HG02885 (cell line): ENCODE data around the gene VPS26A.
A peak's percentile ranks its signal among the peaks of the same experiment; 100 is the strongest.

Source experiments
- ATAC-seq: cut with Tn5 transposase; IDR thresholded peaks from one replicate; pipeline ENCODE4 v1.9.1; 2021; ENCODE audit warnings: mild to moderate bottlenecking; ENCODE audit not compliant: unreplicated experiment, poor library complexity

Gene VPS26A

DNA sequence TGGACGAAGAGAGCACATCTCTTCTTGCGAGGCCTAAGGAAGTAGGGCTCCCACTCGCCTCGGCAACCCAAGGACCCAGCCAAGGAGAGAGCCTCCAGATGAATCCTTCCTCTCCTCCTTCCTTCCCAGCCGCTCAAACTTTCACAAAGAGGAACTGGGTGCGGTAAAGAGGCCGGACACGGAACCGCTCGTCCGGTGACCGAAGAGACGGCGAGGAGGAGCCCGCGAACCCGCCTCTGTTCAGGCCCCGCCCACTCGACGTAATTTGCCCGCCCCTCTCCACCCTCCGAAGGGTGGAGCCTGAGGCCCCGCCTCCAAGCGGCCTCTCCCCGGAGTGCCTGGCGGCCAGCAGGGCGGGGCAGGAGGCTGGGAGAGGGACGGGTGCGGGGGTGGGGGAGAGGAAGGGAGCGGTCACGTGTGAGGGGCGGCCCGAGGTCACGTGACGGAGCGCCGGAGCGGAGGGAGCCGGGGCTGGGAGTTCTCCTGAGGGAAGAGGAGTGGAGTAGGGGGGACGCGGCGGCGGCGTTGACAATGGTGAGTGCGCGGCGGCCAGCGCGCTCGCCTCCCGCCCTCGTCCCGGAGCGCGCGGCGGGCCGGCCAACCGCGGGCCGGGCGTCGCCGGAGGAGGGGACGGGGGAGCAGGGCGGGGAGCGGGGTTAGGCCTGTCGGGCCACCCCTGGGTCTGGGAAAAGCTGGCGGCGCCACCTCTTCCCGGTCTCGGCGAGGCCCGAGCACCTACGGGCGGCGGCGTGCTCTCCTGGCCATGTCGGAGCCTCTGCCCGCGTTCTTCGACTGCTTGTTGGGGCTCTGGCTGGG is at the start of gene VPS26A:
TSS of gene VPS26A (plus strand) at position 432 of the 816 bp plus-strand sequence. CDS start at position 532, 100 bp downstream.
- peak; percentile 87 for ATAC-seq

DNA sequence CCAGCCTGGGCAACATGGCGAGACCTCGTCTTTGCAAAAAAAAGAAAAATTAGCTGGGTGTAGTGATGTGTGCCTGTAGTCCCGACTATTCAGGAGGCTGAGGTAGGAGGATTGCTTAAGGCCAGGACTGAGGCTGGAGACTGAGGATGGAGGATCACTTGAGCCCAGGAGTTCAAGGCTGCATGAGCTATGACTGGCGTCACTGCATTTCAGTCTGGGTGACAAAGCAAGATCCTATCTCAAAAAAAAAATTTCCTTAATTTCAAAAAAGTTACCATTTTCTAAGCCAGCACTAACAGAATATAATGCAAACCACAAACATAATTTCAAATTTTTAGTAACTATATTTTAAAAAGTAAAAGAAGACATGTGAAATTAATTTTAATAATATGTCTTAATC is 49.4 kb upstream of the VPS26A start:
- ATAC-seq: no peak

- ATAC-seq: no peak
These were observed 48.5 kb upstream of the VPS26A start for GRCh38 chr10:69075431-69075830.

DNA sequence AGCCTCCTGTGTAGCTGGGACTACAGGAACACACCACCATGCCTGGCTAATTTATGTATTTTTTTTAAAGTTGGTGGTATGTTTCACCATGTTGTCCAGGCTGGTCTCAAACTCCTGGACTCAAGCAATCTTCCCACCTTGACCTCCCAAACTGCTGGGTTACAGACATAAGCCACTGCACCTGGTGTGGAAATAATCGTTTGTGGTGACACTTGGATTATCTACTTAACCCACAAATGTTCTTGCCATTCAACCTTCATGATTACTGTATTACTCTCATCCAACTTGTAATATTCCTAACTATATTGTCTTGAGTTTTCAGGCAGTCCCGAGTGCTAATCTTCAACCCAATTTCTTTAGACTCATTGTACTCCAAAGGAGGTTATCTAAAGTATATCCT is 45.7 kb upstream of the VPS26A start:
- ATAC-seq: no peak

- no peak for ATAC-seq
These were observed 43.8 kb upstream of the VPS26A start for GRCh38 chr10:69080226-69080625.

DNA sequence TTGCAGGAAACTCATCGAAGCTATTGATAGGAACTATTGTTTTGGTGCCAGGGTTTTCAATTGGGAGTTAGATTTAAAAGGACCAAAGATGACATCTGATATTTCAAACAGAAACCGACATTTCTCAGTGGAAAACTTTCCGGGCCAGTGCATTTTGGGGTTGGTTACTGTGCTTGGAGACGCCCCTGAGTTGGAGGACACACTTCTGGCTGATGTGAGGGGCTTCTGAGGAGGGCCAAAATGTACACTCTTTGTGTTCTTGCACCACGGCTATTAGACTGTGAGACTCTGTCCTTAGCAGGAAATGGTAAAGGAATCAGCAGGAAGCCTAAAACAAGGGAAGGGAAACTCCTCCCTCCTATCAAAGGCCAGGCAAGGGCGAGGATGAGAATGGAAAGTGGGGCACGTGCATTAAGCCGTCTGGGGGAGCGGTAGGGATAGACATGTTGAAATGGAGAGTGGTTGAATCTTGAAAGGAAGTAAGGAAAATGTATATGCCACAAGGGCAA is 37.9 kb upstream of the VPS26A start:
- no peak for ATAC-seq

DNA sequence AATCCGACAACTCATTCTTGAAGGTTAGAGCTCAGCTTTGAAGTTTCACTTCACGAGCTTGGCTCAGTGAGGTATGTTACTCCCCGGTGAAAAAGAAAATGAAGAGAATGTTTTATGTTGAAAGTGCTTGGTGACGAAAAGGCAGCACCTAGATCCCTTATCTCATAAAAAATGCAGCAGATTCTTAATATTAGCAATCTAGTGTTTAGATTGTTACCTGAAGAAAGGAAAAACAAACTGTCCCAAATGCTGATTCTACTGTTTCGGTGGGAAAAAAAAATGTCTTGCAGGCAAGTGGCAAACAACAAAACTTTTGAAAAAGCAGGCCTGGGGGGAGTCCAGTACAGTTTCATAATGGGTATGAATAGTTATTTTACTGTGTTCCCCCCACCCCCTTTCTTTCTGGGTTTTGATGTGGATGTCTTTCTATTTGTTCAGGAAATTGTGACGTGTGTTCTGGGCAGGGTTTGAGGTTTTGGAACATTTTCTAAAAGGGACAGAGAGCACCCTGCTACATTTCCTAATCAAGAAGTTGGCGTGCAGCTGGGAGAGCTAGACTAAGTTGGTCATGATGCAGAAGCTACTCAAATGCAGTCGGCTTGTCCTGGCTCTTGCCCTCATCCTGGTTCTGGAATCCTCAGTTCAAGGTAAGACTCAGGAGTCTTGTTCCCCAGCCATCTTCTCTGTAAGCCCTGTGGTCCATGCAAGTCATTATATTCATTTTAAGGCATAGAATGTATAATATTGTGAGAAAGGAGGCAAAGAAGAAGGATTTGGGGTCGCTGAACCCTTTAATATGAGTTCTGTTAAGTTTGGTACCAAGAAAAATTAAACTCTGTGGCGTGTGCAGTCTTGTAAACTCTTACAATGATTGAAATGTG is 36.1 kb upstream of the VPS26A start, which contains the start of gene SRGN:
TSS of gene SRGN (plus strand) at position 514 of the 881 bp plus-strand sequence. CDS start at position 569, 55 bp downstream.
- ATAC-seq: peak; percentile 70

DNA sequence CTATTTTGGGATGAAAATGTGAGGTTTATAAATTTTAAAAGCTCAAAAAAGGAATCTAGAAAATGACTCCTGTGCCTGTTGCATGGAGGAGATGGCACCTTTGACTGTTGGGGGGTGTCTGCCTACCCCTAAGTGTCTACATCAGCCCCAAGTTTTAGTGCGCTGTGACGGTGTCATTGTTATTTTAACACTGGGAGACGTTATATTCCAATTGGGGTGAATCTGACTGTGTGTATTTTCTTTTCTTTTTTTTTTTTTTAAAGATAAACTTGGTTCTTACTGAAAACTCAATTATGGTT is 35.6 kb upstream of the VPS26A start:
- no peak for ATAC-seq

- no peak for ATAC-seq
These were observed 35.0 kb upstream of the VPS26A start for GRCh38 chr10:69088801-69089501.

DNA sequence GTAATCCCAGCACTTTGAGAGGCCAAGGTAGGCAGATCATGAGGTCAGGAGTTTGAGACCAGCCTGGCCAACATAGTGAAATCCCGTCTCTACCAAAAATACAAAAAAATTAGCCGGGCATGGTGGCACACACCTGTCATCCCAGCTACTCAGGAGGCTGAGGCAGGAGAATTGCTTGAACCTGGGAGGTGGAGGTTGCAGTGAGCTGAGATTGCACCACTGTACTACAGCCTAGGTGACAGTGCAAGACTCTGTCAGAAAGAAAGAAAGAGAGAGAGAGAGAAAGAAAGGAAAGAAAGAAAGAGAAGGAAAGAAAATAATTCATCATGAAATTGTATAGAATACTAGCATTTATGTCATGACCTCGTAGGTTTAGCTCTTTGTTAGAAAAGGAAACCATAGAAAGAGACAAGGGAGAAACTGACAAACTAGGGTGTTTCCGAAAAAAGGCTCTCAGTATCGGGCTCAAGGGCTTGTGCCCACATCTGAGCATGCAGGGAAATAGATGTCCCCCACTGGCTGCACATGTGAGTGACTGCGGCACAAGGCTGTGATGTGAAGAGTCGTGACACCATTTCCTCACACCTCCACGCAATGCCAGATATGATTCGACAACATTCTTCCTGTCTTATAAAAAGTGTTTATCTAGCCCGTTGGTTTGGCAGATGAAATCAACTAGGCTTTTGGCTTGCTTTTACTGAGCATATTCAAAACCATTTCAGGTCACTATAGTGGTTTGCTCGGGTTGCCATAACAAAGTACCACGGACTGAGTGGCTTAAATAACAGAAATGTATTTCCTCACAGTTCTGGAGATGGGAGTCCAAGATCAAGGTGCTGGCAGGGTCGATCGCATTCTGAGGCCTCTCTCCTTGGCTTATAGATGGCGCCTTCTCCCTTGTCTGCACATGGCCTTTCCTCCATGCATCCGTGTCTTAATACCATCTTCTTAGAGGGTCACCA is 34.1 kb upstream of the VPS26A start:
- ATAC-seq: peak; percentile 32

- no peak for ATAC-seq
These were observed 33.3 kb upstream of the VPS26A start for GRCh38 chr10:69090685-69091084.

GRCh38 chr10:69091143-69091651 is 32.8 kb upstream of the VPS26A start:
- ATAC-seq: no peak

DNA sequence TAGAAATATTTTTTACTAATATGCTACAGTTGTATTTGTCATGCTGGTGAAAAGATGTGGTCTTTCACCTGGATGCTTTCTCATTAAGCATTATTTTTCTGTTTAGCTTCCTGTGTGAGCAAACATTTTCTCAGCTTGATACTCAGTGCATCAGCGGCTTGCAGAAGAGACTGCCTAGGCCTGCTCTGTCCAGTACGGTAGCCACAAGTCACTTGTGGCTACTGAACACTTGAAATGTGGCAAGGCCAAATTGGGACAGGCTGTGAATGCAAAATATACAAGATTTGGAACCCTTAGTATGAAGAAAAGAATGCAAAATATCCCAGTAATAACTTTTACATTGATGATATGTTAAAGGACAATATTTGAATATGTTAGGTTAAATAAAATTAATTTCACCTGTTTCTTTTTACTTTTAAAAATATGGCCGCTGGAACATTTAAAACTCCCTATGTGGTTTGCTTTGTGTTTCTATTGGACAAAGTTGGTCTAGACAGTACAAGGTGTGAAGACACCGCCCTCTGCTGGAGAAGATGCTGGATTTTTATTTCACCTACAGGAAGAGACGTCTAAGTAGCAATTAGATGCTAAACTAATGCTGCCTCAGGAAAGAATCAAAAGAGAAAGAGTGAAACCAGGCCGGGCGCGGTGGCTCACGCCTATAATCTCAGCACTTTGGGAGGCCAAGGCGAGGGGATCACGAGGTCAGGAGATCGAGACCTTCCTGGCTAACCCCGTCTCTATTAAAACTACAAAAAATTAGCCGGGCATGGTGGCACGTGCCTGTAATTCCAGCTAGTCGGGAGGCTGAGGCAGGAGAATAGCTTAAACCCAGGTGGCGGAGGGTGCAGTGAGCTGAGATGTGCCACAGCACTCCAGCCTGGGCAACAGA is 30.8 kb upstream of the VPS26A start:
- ATAC-seq: peak; percentile 47

GRCh38 chr10:69093933-69094332 is 30.0 kb upstream of the VPS26A start:
- no peak for ATAC-seq

DNA sequence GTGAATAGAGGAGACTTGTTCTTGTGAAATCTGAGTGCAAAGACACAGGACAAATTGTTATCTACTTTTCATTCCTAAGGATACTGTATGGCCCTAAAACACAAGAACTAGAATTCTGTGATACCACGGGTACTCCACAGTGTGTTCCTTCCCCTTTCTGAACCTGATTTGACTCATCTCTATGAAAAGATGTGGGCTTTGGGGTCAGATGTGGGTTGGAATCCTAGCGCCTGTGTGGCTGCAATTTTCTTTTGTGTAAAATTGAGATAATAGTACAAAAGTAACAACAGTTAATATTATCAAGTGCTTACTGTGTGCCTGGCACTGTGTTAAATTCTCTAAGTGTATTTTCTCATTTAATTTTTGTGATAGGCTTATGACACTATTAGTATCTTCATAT is 27.9 kb upstream of the VPS26A start:
- peak; percentile 59 for ATAC-seq

DNA sequence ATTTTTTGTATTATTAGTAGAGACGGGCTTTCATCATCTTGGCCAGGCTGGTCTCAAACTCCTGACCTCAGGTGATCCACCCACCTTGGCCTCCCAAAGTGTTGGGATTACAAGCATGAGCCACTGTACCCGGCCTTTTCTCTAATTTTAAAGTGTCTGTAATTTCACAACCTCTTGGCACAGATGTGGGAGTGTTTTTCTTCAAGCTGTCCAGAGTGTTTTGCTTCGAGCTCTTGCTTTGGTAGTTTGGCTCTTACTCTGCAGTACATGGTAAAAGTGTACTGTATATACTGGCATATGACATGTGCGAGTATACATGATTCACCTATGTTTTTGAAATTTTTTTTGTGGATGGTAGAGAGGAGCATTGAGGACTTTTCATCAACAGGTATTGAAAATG is 26.2 kb upstream of the VPS26A start:
- ATAC-seq: no peak

GRCh38 chr10:69100136-69100872 is 23.7 kb upstream of the VPS26A start:
- ATAC-seq: no peak
